ENCODE measurements around the gene ICA1. TPM values are rescaled to one million over a fixed set of nuclear protein-coding genes. Genes with fewer than 3 reads are reported as not detected.
A peak's percentile ranks its signal among the peaks of the same experiment; 100 is the strongest.
"Not testable (repeated sequence)": the region's sequence is repeated elsewhere in the genome, so short reads cannot be mapped to it uniquely, and the experiment has no call there.

Gene ICA1
- polyA plus RNA-seq (2012; ENCODE audit: missing spikeins): 4.3 TPM

GRCh38 chr7:8261711-8262695, at the start of gene ICA1:
Gene ICA1, minus strand, starts transcription at chr7:8262167. Its CDS starts 26,241 bp downstream, at chr7:8235926.
- TF ChIP-seq TAF1 (IDR thresholded peaks at IDR 0.05; ENCODE audit: borderline replicate concordance, low read depth, low read length) (no peak), POLR2A (IDR thresholded peaks at IDR 0.05; ENCODE audit: low read depth, low read length) (no peak), POLR2AphosphoS5 (IDR thresholded peaks at IDR 0.05; ENCODE audit: low read depth, low read length) (no peak)
- FAIRE-seq (no peak), DNase-seq (ENCODE audit: insufficient read length) (peak; percentile 33)

DNA sequence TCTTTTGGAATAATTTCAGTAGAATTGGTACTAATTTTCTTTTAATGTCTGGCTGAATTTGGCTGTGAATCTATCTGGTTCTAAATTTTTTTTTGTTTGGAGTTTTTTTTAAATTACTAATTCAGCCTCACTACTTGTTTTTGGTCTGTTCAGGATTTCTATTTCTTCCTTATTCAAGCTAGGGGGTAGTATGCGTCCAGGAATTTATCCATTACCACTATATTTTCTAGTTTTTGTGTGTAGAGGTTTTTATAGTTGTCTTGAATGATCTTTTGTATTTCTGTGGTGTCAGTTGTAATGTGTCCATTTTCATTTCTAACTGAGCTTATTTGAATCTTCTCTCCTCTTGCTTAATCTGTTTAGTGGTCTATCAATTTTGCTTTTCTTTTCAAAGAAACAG, 48.9 kb upstream of the ICA1 start:
- TF ChIP-seq POLR2A (IDR thresholded peaks at IDR 0.05; ENCODE audit: low read depth, low read length): no peak
- TF ChIP-seq TAF1 (IDR thresholded peaks at IDR 0.05; ENCODE audit: borderline replicate concordance, low read depth, low read length): no peak
- no peak for TF ChIP-seq POLR2AphosphoS5 (IDR thresholded peaks at IDR 0.05; ENCODE audit: low read depth, low read length)
- DNase-seq (ENCODE audit: insufficient read length): no peak
- FAIRE-seq: no peak

DNA sequence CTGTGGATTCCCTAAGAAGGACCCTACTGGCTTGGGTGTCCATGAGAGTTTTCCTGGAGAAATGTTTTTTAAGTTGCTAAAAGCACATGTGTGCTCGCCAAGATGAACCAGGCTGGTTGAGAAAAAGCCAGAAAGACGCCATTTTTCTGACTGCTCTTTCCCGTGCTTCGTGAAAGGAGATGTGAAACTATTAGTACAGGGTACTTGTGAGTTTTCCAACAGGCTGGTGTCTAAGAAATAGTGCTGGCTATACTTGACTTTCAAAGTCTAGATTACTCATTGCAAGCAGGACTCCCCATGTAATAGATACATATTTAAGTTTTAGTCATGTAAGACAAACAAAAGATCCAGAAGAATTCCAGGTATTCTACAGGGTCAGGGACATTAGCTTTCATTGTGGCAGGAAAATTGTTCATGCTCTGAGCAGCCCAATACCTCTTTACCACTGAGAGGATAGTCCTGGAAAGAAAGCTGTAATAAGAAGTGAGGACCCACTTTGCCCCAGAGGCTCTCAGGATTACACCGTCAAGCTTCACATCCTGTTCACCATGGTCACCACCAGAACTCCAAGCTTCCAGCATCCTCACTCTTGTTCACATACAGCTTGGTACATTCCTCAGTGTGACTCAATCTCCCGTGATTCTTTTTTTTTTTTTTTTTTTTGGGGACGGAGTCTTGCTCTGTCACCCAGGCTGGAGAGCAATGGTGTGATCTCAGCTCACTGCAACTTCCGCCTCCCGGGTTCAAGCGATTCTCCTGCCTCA, 43.8 kb upstream of the ICA1 start:
- TF ChIP-seq POLR2AphosphoS5 (IDR thresholded peaks at IDR 0.05; ENCODE audit: low read depth, low read length) (no peak), TAF1 (IDR thresholded peaks at IDR 0.05; ENCODE audit: borderline replicate concordance, low read depth, low read length) (no peak), POLR2A (IDR thresholded peaks at IDR 0.05; ENCODE audit: low read depth, low read length) (no peak)
- DNase-seq (ENCODE audit: insufficient read length): no peak
- FAIRE-seq: no peak

DNA sequence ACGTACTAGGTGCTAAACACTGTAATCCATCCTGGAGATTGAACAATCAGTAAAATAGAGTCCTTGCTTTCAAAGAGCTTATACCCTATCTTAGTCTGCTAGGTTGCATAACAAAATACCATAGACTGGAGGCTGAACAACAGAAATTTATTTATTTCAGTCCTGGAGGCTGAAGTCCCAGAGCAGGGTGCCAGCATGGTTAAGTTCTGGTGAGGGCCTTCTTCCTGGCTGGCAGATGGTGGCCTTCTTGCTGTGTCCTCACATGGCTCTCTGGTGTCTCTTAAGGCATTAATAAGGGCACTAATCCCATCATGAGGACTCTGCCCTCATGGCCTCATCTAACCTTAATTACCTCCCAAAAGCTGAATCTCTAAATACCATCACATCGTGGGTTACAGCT, 43.1 kb upstream of the ICA1 start:
- DNase-seq (ENCODE audit: insufficient read length) (no peak), FAIRE-seq (no peak)
- no peak for TF ChIP-seq POLR2AphosphoS5 (IDR thresholded peaks at IDR 0.05; ENCODE audit: low read depth, low read length)
- TF ChIP-seq POLR2A (IDR thresholded peaks at IDR 0.05; ENCODE audit: low read depth, low read length): no peak
- TF ChIP-seq TAF1 (IDR thresholded peaks at IDR 0.05; ENCODE audit: borderline replicate concordance, low read depth, low read length): no peak

DNA sequence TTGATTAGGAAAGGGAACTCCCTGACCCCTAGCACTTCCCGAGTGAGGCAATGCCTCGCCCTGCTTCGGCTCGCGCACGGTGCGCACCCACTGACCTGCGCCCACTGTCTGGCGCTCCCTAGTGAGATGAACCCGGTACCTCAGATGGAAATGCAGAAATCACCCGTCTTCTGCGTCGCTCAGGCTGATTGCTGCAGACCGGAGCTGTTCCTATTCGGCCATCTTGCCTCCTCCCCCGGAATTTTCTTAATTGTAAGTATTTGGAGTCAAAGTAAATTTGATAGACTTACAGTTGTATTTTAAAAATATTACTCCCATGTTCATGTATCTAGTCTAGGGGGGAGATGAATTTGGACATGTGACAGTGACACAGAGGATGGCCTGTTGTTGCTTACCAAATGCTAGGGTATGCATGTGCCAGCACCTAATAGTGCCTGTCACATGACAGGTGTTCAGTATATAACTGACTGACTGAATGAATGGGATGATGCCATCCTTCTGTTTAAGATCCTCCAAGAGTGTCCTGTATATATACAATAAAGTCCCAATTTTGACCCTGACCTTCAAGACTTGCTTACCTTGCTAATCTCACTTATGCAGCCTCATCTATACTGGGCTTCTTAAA, 42.0 kb upstream of the ICA1 start:
- TF ChIP-seq POLR2AphosphoS5 (IDR thresholded peaks at IDR 0.05; ENCODE audit: low read depth, low read length) (no peak), POLR2A (IDR thresholded peaks at IDR 0.05; ENCODE audit: low read depth, low read length) (no peak), TAF1 (IDR thresholded peaks at IDR 0.05; ENCODE audit: borderline replicate concordance, low read depth, low read length) (no peak)
- DNase-seq (ENCODE audit: insufficient read length) (no peak), FAIRE-seq (no peak)

DNA sequence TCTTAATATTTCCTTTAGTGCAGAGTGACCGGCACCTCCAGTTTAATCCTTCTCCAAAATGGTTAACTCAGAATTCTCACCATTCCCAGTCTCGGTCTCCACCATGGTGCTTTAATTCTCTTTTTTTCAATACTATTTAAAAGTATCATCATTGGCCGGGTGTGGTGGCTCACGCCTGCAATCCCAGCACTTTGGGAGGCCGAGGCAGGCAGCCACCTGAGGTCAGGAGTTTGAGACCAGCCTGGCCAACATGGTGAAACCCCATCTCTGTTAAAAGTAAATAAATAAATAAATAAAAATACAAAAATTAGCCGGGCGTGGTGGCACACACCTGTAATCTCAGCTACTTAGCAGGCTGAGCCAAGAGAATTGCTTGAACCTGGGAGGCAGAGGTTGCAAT, 35.1 kb upstream of the ICA1 start:
- DNase-seq (ENCODE audit: insufficient read length); FAIRE-seq: not testable (repeated sequence)

- TF ChIP-seq POLR2A (IDR thresholded peaks at IDR 0.05; ENCODE audit: low read depth, low read length) (no peak), TAF1 (IDR thresholded peaks at IDR 0.05; ENCODE audit: borderline replicate concordance, low read depth, low read length) (no peak), POLR2AphosphoS5 (IDR thresholded peaks at IDR 0.05; ENCODE audit: low read depth, low read length) (no peak)
- DNase-seq (ENCODE audit: insufficient read length): no peak
- FAIRE-seq: no peak
These were observed 34.3 kb upstream of the ICA1 start for GRCh38 chr7:8296362-8296659.

- DNase-seq (ENCODE audit: insufficient read length): peak; percentile 13
- peak; percentile 53 for FAIRE-seq
- TF ChIP-seq POLR2AphosphoS5 (IDR thresholded peaks at IDR 0.05; ENCODE audit: low read depth, low read length) (no peak), TAF1 (IDR thresholded peaks at IDR 0.05; ENCODE audit: borderline replicate concordance, low read depth, low read length) (no peak), POLR2A (IDR thresholded peaks at IDR 0.05; ENCODE audit: low read depth, low read length) (no peak)
These were observed 33.8 kb upstream of the ICA1 start for GRCh38 chr7:8295638-8296361.

DNA sequence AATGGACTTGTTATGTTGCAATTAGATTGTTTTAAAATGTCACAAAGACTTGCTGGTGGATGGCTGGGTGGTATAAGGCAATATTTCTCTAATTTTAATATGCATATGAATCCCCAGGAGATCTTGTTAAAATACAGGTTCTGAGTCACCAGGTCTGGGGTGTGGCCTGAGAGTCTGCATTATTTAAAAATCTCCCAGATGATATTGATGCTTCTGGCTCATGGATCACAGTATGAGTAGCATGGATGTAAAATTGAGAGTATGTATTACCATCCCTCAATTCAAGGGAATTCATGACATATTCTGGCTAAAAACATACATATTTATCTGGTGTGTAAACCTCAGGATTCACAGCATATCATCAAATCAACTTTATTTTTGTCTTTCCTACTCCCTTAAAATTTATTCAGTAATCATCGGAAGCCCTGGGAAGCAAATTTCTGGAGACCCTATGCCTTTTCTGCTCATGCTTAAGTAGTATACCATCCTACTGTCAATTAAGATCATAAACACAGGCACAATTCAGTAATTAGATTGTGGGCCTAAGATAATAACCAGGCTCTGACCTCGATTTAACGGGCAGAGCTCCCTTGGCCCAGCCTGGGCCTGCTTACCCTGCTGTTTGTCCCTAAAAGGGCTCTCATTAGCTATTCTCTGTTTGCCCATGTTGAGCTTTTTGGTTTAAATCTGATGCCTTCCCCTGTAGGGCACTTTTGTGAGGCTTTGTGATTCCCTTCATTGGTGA, 29.6 kb upstream of the ICA1 start:
- TF ChIP-seq POLR2AphosphoS5 (IDR thresholded peaks at IDR 0.05; ENCODE audit: low read depth, low read length) (no peak), TAF1 (IDR thresholded peaks at IDR 0.05; ENCODE audit: borderline replicate concordance, low read depth, low read length) (no peak), POLR2A (IDR thresholded peaks at IDR 0.05; ENCODE audit: low read depth, low read length) (no peak)
- DNase-seq (ENCODE audit: insufficient read length): no peak
- FAIRE-seq: no peak

DNA sequence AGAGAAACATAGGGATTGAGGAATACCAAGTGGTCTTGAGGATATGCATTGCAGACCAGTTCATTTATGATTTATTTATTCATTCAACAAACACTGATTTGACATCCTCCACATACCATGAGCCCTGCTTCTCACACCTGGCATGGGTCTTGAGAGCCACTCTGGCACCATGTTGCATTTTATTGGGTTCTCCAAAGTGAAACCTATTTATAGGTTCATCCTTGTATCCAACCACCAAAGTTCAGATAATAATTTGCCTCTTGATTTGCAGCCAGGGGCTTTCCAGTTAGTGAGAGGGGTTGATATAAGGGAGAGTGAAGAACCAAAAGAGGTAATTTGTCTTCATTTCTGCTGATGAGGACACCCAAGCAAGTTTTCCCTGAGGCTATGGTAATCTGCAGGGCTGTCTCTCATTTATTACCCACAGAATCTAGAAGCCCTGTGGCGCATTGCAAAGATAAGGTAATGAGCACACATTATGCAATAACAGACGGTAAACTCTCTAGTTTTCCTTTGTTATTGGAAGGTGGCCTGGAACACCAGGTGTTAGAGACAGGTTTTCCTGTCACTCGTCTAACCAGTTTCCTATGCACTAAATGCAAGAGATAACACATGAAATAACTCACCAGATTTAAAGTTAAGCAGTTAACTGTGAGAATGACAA, 28.8 kb upstream of the ICA1 start:
- DNase-seq (ENCODE audit: insufficient read length) (no peak), FAIRE-seq (no peak)
- TF ChIP-seq POLR2AphosphoS5 (IDR thresholded peaks at IDR 0.05; ENCODE audit: low read depth, low read length): no peak
- TF ChIP-seq TAF1 (IDR thresholded peaks at IDR 0.05; ENCODE audit: borderline replicate concordance, low read depth, low read length): no peak
- TF ChIP-seq POLR2A (IDR thresholded peaks at IDR 0.05; ENCODE audit: low read depth, low read length): no peak

Data from GM12892 (cell line).